GM18498 (cell line): ENCODE results near the gene ME3.

Source experiments
- ATAC-seq: cut with Tn5 transposase; IDR thresholded peaks from one replicate; pipeline ENCODE4 v1.9.1; 2021; ENCODE audit warnings: mild to moderate bottlenecking, moderate library complexity; ENCODE audit not compliant: unreplicated experiment

ME3 gene

DNA sequence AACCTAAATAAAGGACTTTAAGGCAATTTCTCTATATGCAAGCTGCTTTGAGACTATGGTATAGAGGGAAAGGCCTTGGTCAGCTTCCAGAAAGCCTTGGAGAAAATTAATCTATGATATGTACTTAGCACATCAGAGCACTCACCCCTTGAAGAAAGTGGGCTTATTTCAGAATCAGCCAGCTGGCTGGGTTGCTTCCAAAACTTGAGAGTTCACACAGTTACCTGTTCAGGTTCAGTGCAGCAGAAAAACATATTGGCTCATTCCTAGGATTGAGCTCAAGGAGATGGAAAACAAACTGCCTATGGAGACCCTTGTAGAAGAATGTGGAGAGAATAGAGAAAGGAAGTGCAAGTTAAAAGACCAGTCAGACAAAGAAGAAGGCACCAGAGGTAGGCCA is 275.1 kb downstream of the ME3 start:
- ATAC-seq = no peak

DNA sequence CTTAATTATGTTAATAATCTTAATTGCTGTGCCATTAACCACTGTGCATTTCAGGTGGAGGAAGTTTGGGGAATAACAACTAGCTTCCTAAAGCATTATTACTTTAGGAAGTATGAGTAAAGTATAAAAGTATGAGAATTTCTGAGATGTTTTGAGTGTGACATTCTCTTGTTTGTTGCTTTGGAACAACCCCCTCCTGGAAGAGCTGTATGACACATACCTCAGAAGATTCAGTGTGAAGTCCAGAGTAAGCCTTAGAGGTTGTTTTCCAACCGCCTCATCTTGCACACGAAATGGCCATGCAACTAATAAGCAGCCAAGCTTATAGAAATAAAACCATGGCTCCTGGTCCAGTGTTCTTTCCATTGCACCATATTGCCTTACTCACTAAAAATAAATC is 276.0 kb downstream of the ME3 start:
- no peak for ATAC-seq

DNA sequence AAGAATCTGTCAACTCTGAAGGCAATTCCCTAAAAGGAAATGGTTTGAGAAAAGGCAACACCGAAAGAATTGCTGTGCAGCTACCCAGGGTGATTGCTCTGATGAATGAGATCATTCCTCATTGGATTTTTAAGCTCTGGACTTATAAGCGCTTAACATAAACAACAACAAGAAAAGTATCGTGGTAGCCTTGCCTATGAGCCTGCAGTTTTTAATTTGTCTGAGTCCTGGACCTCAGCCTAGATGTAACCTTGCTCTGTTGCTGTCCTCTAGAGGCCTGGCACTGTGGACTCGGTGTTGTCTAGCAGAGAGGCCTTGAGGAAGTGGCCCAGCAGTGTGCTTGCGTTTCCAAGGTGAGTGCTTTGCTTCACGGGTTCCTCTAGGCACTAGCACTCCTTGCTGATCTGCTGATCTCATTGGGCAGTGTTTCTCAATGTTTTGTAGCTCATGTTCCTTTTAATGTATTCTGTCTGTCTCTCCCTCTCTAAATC is 277.3 kb downstream of the ME3 start:
- ATAC-seq = no peak
